SK-N-SH treated with all-trans-retinoic acid at 6 μM for 48 hours (cell line): ENCODE results near the gene GPC3.

ENCODE experiments used
- ATAC-seq: fragments of 200-7000 bp; cut with Tn5 transposase; 3 replicates; pipeline ENCODE4 v1.9.1; 2020; ENCODE audit warnings: mild to moderate bottlenecking, moderate library complexity
- ARNTL ChIP-seq: fragments of 450-650 bp; formaldehyde crosslinking; IDR thresholded peaks from 2 replicates; pipeline ENCODE4 v1.5.0; 2020; ENCODE audit warnings: low read depth, mild to moderate bottlenecking, moderate library complexity, borderline replicate concordance
- BACH2 ChIP-seq: fragments of 250-450 bp; sonication (Bioruptor Pico); IDR thresholded peaks from 2 replicates; pipeline ENCODE4 v1.9.0; 2021; ENCODE audit warnings: mild to moderate bottlenecking, borderline replicate concordance
- CSDC2 ChIP-seq: fragments of 250-450 bp; sonication (Bioruptor Pico); IDR thresholded peaks from 2 replicates; pipeline ENCODE4 v1.5.0; 2020; ENCODE audit warnings: mild to moderate bottlenecking, moderate library complexity
- ESRRG ChIP-seq: fragments of 250-450 bp; sonication (Bioruptor Pico); IDR thresholded peaks from 2 replicates; pipeline ENCODE4 v1.6.1; 2021; ENCODE audit warnings: mild to moderate bottlenecking
- GLIS3 ChIP-seq: fragments of 250-450 bp; sonication (Bioruptor Pico); IDR thresholded peaks from 2 replicates; pipeline ENCODE4 v1.5.0; 2020; ENCODE audit warnings: mild to moderate bottlenecking, moderate library complexity
- OSR1 ChIP-seq: fragments of 250-450 bp; sonication (Bioruptor Pico); IDR thresholded peaks from 2 replicates; pipeline ENCODE4 v1.8.0; 2022; ENCODE audit warnings: moderate library complexity, mild to moderate bottlenecking, inconsistent platforms
- PPARA ChIP-seq: fragments of 250-450 bp; sonication (Bioruptor Pico); IDR thresholded peaks from 2 replicates; pipeline ENCODE4 v1.5.0; 2020; ENCODE audit warnings: mild to moderate bottlenecking, borderline replicate concordance
- RARB ChIP-seq: fragments of 250-450 bp; sonication (Bioruptor Pico); IDR thresholded peaks from 2 replicates; pipeline ENCODE4 v1.8.0; 2021; ENCODE audit warnings: mild to moderate bottlenecking, moderate library complexity
- SNAI2 ChIP-seq: fragments of 250-450 bp; sonication (Bioruptor Pico); IDR thresholded peaks from 2 replicates; pipeline ENCODE4 v1.5.0; 2020; ENCODE audit warnings: mild to moderate bottlenecking, moderate library complexity
- TCF4 ChIP-seq: fragments of 250-450 bp; sonication (Bioruptor Pico); IDR thresholded peaks from 2 replicates; pipeline ENCODE4 v1.8.0; 2021; ENCODE audit warnings: mild to moderate bottlenecking, moderate library complexity, borderline replicate concordance
- ZC3H10 ChIP-seq: fragments of 250-450 bp; sonication (Bioruptor Pico); IDR thresholded peaks from 2 replicates; pipeline ENCODE4 v1.5.1; 2021; ENCODE audit warnings: mild to moderate bottlenecking, moderate library complexity
- ZFP3 ChIP-seq: fragments of 250-450 bp; sonication (Bioruptor Pico); IDR thresholded peaks from 2 replicates; pipeline ENCODE4 v1.5.0; 2020; ENCODE audit warnings: mild to moderate bottlenecking, moderate library complexity
- ZNF8 ChIP-seq: fragments of 450-650 bp; formaldehyde crosslinking; IDR thresholded peaks from 2 replicates; pipeline ENCODE4 v1.5.0; 2020; ENCODE audit warnings: mild to moderate bottlenecking, moderate library complexity
- TF ChIP-seq, protein P1 (sequence below): fragments of 250-450 bp; sonication (Bioruptor Pico); IDR thresholded peaks from 2 replicates; pipeline ENCODE4 v1.8.0; 2021; ENCODE audit warnings: low read depth, mild to moderate bottlenecking, moderate library complexity, borderline replicate concordance
- TF ChIP-seq, protein P2 (sequence below): fragments of 250-450 bp; sonication (Bioruptor Pico); IDR thresholded peaks from 2 replicates; pipeline ENCODE4 v1.5.1; 2020; ENCODE audit warnings: low read depth, mild to moderate bottlenecking, moderate library complexity
- TF ChIP-seq, protein P3 (sequence below): fragments of 250-450 bp; sonication (Bioruptor Pico); IDR thresholded peaks from 2 replicates; pipeline ENCODE4 v1.5.1; 2021; ENCODE audit warnings: mild to moderate bottlenecking, moderate library complexity
- TF ChIP-seq, protein P4 (sequence below): fragments of 250-450 bp; sonication (Bioruptor Pico); IDR thresholded peaks from 2 replicates; pipeline ENCODE4 v1.8.0; 2020; ENCODE audit warnings: mild to moderate bottlenecking, moderate library complexity, borderline replicate concordance
- TF ChIP-seq, protein P5 (sequence below): fragments of 250-450 bp; sonication (Bioruptor Pico); IDR thresholded peaks from 2 replicates; pipeline ENCODE4 v1.5.0; 2020; ENCODE audit warnings: mild to moderate bottlenecking, moderate library complexity

Gene GPC3

DNA sequence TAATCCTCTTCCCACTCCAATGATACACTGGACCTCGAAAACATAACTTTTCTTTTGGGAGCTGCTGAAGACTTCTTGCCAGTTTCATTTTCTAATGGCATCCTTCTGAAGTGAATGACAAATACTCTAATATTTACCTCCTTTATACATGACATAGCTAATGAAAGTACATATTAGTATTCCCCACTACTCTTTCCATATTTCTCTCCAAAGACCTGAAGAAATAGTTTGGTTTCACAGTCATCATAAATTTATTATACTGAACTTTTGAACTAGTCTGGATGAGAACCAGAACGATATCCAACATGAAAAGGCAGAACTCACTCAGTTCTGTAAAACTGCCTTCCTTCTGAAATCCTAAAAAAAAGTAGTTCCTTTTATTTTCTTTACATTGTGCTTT is 139.1 kb downstream of the GPC3 start (continued):
- TF ChIP-seq, protein P1, sequence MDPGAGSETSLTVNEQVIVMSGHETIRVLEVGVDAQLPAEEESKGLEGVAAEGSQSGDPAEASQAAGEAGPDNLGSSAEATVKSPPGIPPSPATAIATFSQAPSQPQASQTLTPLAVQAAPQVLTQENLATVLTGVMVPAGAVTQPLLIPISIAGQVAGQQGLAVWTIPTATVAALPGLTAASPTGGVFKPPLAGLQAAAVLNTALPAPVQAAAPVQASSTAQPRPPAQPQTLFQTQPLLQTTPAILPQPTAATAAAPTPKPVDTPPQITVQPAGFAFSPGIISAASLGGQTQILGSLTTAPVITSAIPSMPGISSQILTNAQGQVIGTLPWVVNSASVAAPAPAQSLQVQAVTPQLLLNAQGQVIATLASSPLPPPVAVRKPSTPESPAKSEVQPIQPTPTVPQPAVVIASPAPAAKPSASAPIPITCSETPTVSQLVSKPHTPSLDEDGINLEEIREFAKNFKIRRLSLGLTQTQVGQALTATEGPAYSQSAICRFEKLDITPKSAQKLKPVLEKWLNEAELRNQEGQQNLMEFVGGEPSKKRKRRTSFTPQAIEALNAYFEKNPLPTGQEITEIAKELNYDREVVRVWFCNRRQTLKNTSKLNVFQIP (CRISPR knock-in tag), result no peak
- TF ChIP-seq, protein P2, sequence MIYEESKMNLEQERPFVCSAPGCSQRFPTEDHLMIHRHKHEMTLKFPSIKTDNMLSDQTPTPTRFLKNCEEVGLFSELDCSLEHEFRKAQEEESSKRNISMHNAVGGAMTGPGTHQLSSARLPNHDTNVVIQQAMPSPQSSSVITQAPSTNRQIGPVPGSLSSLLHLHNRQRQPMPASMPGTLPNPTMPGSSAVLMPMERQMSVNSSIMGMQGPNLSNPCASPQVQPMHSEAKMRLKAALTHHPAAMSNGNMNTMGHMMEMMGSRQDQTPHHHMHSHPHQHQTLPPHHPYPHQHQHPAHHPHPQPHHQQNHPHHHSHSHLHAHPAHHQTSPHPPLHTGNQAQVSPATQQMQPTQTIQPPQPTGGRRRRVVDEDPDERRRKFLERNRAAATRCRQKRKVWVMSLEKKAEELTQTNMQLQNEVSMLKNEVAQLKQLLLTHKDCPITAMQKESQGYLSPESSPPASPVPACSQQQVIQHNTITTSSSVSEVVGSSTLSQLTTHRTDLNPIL (CRISPR knock-in tag), result no peak
- TF ChIP-seq CSDC2 (CRISPR knock-in tag), result no peak
- no peak for TF ChIP-seq ZC3H10 (CRISPR knock-in tag)
- no peak for TF ChIP-seq ARNTL (CRISPR knock-in tag)
- no peak for TF ChIP-seq OSR1 (CRISPR knock-in tag)
- TF ChIP-seq, protein P3, sequence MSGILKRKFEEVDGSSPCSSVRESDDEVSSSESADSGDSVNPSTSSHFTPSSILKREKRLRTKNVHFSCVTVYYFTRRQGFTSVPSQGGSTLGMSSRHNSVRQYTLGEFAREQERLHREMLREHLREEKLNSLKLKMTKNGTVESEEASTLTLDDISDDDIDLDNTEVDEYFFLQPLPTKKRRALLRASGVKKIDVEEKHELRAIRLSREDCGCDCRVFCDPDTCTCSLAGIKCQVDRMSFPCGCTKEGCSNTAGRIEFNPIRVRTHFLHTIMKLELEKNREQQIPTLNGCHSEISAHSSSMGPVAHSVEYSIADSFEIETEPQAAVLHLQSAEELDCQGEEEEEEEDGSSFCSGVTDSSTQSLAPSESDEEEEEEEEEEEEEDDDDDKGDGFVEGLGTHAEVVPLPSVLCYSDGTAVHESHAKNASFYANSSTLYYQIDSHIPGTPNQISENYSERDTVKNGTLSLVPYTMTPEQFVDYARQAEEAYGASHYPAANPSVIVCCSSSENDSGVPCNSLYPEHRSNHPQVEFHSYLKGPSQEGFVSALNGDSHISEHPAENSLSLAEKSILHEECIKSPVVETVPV, result no peak
- TF ChIP-seq GLIS3 (CRISPR knock-in tag), result no peak

DNA sequence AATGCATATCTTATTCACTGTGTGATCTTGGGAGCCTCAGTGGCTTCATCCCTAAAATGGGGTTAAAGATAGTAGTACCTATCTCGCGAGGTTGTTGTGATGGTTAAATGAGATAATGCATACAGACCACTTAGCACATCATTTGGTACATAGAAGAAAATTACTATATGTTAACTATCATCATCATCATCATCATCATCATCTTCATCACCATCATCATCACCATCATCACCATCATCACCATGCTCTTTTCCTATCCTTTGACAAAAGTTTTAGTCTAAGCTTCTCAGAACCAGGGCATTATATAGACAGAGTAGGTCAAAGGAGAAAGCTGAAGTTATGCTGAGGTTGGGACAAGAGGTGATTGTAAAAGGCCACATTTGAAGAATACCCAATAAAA is 145.0 kb downstream of the GPC3 start:
- ATAC-seq, result no peak
- TF ChIP-seq SNAI2 (no peak), ESRRG (CRISPR knock-in tag) (no peak), BACH2 (CRISPR knock-in tag) (no peak), TCF4 (no peak), PPARA (CRISPR knock-in tag) (no peak), GLIS3 (CRISPR knock-in tag) (no peak), CSDC2 (CRISPR knock-in tag) (no peak), ZC3H10 (CRISPR knock-in tag) (no peak), ZFP3 (CRISPR knock-in tag) (no peak), ARNTL (CRISPR knock-in tag) (no peak), ZNF8 (CRISPR knock-in tag) (no peak), RARB (CRISPR knock-in tag) (no peak)
- TF ChIP-seq, protein P4, sequence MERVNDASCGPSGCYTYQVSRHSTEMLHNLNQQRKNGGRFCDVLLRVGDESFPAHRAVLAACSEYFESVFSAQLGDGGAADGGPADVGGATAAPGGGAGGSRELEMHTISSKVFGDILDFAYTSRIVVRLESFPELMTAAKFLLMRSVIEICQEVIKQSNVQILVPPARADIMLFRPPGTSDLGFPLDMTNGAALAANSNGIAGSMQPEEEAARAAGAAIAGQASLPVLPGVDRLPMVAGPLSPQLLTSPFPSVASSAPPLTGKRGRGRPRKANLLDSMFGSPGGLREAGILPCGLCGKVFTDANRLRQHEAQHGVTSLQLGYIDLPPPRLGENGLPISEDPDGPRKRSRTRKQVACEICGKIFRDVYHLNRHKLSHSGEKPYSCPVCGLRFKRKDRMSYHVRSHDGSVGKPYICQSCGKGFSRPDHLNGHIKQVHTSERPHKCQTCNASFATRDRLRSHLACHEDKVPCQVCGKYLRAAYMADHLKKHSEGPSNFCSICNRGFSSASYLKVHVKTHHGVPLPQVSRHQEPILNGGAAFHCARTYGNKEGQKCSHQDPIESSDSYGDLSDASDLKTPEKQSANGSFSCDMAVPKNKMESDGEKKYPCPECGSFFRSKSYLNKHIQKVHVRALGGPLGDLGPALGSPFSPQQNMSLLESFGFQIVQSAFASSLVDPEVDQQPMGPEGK (CRISPR knock-in tag), result no peak
- TF ChIP-seq, protein P3, result no peak
- TF ChIP-seq, protein P1 (CRISPR knock-in tag), result no peak
- TF ChIP-seq, protein P5, sequence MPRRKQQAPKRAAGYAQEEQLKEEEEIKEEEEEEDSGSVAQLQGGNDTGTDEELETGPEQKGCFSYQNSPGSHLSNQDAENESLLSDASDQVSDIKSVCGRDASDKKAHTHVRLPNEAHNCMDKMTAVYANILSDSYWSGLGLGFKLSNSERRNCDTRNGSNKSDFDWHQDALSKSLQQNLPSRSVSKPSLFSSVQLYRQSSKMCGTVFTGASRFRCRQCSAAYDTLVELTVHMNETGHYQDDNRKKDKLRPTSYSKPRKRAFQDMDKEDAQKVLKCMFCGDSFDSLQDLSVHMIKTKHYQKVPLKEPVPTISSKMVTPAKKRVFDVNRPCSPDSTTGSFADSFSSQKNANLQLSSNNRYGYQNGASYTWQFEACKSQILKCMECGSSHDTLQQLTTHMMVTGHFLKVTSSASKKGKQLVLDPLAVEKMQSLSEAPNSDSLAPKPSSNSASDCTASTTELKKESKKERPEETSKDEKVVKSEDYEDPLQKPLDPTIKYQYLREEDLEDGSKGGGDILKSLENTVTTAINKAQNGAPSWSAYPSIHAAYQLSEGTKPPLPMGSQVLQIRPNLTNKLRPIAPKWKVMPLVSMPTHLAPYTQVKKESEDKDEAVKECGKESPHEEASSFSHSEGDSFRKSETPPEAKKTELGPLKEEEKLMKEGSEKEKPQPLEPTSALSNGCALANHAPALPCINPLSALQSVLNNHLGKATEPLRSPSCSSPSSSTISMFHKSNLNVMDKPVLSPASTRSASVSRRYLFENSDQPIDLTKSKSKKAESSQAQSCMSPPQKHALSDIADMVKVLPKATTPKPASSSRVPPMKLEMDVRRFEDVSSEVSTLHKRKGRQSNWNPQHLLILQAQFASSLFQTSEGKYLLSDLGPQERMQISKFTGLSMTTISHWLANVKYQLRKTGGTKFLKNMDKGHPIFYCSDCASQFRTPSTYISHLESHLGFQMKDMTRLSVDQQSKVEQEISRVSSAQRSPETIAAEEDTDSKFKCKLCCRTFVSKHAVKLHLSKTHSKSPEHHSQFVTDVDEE, result no peak
